GM12878 (cell line): ENCODE measurements around the gene STXBP5. TPM values are rescaled to one million over a fixed set of nuclear protein-coding genes. Genes with fewer than 3 reads are reported as not detected.

ENCODE experiments used
- ATAC-seq: fragments of 200-7000 bp; cut with Tn5 transposase; 3 replicates; pipeline ENCODE4 v1.9.1; 2020; ENCODE audit warnings: mild to moderate bottlenecking, moderate library complexity
- BruUV-seq: library from RNA; stranded (reverse); fragments of 400-500 nt; replicated peaks from 2 replicates; lab custom pipeline; 2021; lab: Mats Ljungman, UMichigan
- CTCF ChIA-PET: fragments of 300-600 bp; sonication (Branson Sonifier 250); formaldehyde crosslinking; extraction: SDS; loops from one replicate; lab custom pipeline; 2021; ENCODE audit warnings: inconsistent platforms; lab: Yijun Ruan, JAX
- POLR2A ChIA-PET: fragments of 350-600 bp; formaldehyde crosslinking; extraction: SDS; loops from one replicate; lab custom pipeline; 2021; ENCODE audit warnings: inconsistent platforms; lab: Charles Lee
- RAD21 ChIA-PET: fragments of 300-600 bp; sonication (Branson Sonifier 250); formaldehyde crosslinking; loops from one replicate; lab custom pipeline; 2023; ENCODE audit warnings: antibody characterized with exemption; ENCODE audit not compliant: unreplicated experiment; lab: Charles Lee
- SMC1A ChIA-PET: fragments of 300-600 bp; sonication (Branson Sonifier 250); formaldehyde crosslinking; loops from one replicate; lab custom pipeline; 2023; ENCODE audit not compliant: unreplicated experiment, uncharacterized antibody; lab: Charles Lee
- DNase-seq: peaks from one replicate; pipeline ENCODE4 v3.0.0-alpha.2; 2011; ENCODE audit warnings: low read depth, low spot score
- FAIRE-seq: peaks from 3 replicates; lab custom pipeline; 2011; peaks lifted over from hg19 to GRCh38; lab: Jason Lieb, UNC
- H2AFZ ChIP-seq: 2 replicates; pipeline ENCODE4 v1.6.0; 2011; ENCODE audit warnings: low read depth, low read length, control low read depth; ENCODE audit not compliant: control insufficient read depth
- H3K27ac ChIP-seq: 2 replicates; pipeline ENCODE4 v1.5.1; 2011; ENCODE audit warnings: control low read depth; ENCODE audit not compliant: control insufficient read depth, insufficient read depth
- H3K27me3 ChIP-seq, 2 experiments: replicated peaks in 1 of 2; 2 replicates each; pipeline versions ENCODE4 v1.6.0 to v1.6.1; 2011; ENCODE audit warnings: low read length in 1 of 2; ENCODE audit not compliant: control insufficient read depth in 2 of 2, insufficient read depth in 2 of 2
- H3K36me3 ChIP-seq, 2 experiments: 2 replicates each; pipeline ENCODE4 v1.5.1; 2011; ENCODE audit warnings: low read length in 1 of 2; ENCODE audit not compliant: control insufficient read depth in 2 of 2, insufficient read depth in 2 of 2
- H3K4me1 ChIP-seq: 2 replicates; pipeline ENCODE4 v1.6.1; 2011; ENCODE audit warnings: mild to moderate bottlenecking, low read length, moderate library complexity, mixed read lengths; ENCODE audit not compliant: control insufficient read depth, insufficient read depth
- H3K4me2 ChIP-seq: 2 replicates; pipeline ENCODE4 v1.6.0; 2011; ENCODE audit warnings: control low read depth; ENCODE audit not compliant: control insufficient read depth, insufficient read depth
- H3K4me3 ChIP-seq: fragments of 200-600 bp; sonication (generic); 2 replicates; pipeline ENCODE4 v1.5.1; 2016
- H3K79me2 ChIP-seq: 2 replicates; pipeline ENCODE4 v1.6.0; 2011; ENCODE audit warnings: low read length; ENCODE audit not compliant: control insufficient read depth, insufficient read depth
- H3K9ac ChIP-seq: 2 replicates; pipeline ENCODE4 v1.8.0; 2011; ENCODE audit warnings: low read length, control low read depth, mixed read lengths; ENCODE audit not compliant: control insufficient read depth, insufficient read depth
- H3K9me3 ChIP-seq: replicated peaks from 3 replicates; pipeline ENCODE4 v1.5.1; 2011; ENCODE audit warnings: mild to moderate bottlenecking, low read length; ENCODE audit not compliant: control insufficient read depth, insufficient read depth
- H4K20me1 ChIP-seq: 2 replicates; pipeline ENCODE4 v1.6.0; 2011; ENCODE audit not compliant: control insufficient read depth, insufficient read depth
- CBX3 ChIP-seq: fragments of 200-600 bp; sonication (generic); IDR thresholded peaks from 2 replicates; pipeline ENCODE4 v1.6.1; 2016; ENCODE audit warnings: low read depth, borderline replicate concordance
- EZH2 ChIP-seq: IDR thresholded peaks from 2 replicates; pipeline ENCODE4 v1.6.1; 2012; ENCODE audit warnings: low read depth, mild to moderate bottlenecking, control low read depth, inconsistent platforms, low read length, borderline replicate concordance; ENCODE audit not compliant: control insufficient read depth
- FOXM1 ChIP-seq: IDR thresholded peaks from 2 replicates; pipeline ENCODE4 v1.6.1; 2012; ENCODE audit warnings: low read depth, mild to moderate bottlenecking, inconsistent platforms, low read length, moderate library complexity
- HDAC2 ChIP-seq: fragments of 200-600 bp; sonication (generic); IDR thresholded peaks from 2 replicates; pipeline ENCODE4 v1.6.1; 2017
- HDGF ChIP-seq: fragments of 450-650 bp; IDR thresholded peaks from 2 replicates; pipeline ENCODE4 v1.6.1; 2016; ENCODE audit warnings: antibody characterized with exemption
- IRF3 ChIP-seq: fragments of 450-650 bp; IDR thresholded peaks from 2 replicates; pipeline ENCODE4 v1.6.1; 2014; ENCODE audit warnings: mild to moderate bottlenecking
- MAX ChIP-seq: IDR thresholded peaks from 2 replicates; pipeline ENCODE4 v1.6.1; 2012; ENCODE audit warnings: low read depth, low read length, improper control_type of control experiment
- NFIC ChIP-seq: IDR thresholded peaks from 2 replicates; pipeline ENCODE4 v1.6.1; 2012; ENCODE audit warnings: low read depth, mild to moderate bottlenecking, inconsistent platforms, low read length, moderate library complexity
- NR2C1 ChIP-seq: fragments of 450-650 bp; IDR thresholded peaks from 2 replicates; pipeline ENCODE4 v1.6.1; 2017; ENCODE audit warnings: antibody characterized with exemption, mild to moderate bottlenecking, moderate library complexity
- PKNOX1 ChIP-seq: fragments of 450-650 bp; IDR thresholded peaks from 2 replicates; pipeline ENCODE4 v1.6.1; 2016; ENCODE audit warnings: mild to moderate bottlenecking
- RAD51 ChIP-seq: fragments of 450-650 bp; IDR thresholded peaks from 2 replicates; pipeline ENCODE4 v1.6.1; 2016; ENCODE audit warnings: moderate library complexity, mild to moderate bottlenecking, inconsistent platforms
- RCOR1 ChIP-seq: conservative IDR thresholded peaks from 2 replicates; pipeline ENCODE4 v1.6.1; 2012; ENCODE audit warnings: low read depth, low read length, improper control_type of control experiment
- RUNX3 ChIP-seq: IDR thresholded peaks from 2 replicates; pipeline ENCODE4 v1.6.1; 2012; ENCODE audit warnings: low read length, inconsistent platforms
- SIX5 ChIP-seq: IDR thresholded peaks from 2 replicates; pipeline ENCODE4 v1.6.1; 2011; ENCODE audit warnings: mild to moderate bottlenecking, low read depth, low read length, moderate library complexity; ENCODE audit not compliant: severe bottlenecking
- TAF1 ChIP-seq: IDR thresholded peaks from 2 replicates; pipeline ENCODE4 v1.6.1; 2011; ENCODE audit warnings: mild to moderate bottlenecking, low read depth, low read length, borderline replicate concordance
- TBL1XR1 ChIP-seq: IDR thresholded peaks from 2 replicates; pipeline ENCODE4 v1.6.1; 2012; ENCODE audit warnings: low read depth, low read length, improper control_type of control experiment
- ZBTB40 ChIP-seq: fragments of 450-650 bp; IDR thresholded peaks from 2 replicates; pipeline ENCODE4 v1.6.1; 2016; ENCODE audit warnings: mild to moderate bottlenecking, moderate library complexity, borderline replicate concordance
- ZNF622 ChIP-seq: fragments of 450-650 bp; IDR thresholded peaks from 2 replicates; pipeline ENCODE4 v1.6.1; 2017; ENCODE audit warnings: mild to moderate bottlenecking, inconsistent platforms
- ZZZ3 ChIP-seq: IDR thresholded peaks from 2 replicates; pipeline ENCODE4 v1.6.1; 2011; ENCODE audit warnings: low read depth; ENCODE audit not compliant: control insufficient read depth, insufficient read length
- WGBS: methylation state at CpG from one replicate; pipeline ENCODE4 v1.1.6; 2016; ENCODE audit warnings: low lambda C conversion rate; ENCODE audit not compliant: insufficient replicate concordance, insufficient coverage; ENCODE audit errors: missing lambda C conversion rate; 5-methylcytosine and 5-hydroxymethylcytosine counted together
- in situ Hi-C: fragments of 300-500 bp; cut with MboI; formaldehyde crosslinking; loops from 9 replicates; pipeline ENCODE4 v1.14.3; 2018; ENCODE audit warnings: mixed read lengths
- intact Hi-C: fragments of 100-400 bp; cut with micrococcal nuclease; formaldehyde crosslinking; loops from one replicate; pipeline ENCODE4 v1.14.2; 2022; ENCODE audit not compliant: unreplicated experiment
- polyA plus RNA-seq, 11 experiments: library from polyadenylated mRNA; depleted of rRNA in 4 of 11; unstranded in 6 of 11; stranded (reverse) in 5 of 11; fragments of >200 nt; fragmentation: Nextera tagmentation in 4 of 11; fragmentation: Illumina TruSeq in 1 of 11; extraction: Ambion mirVana in 4 of 11; extraction: Trizol in 1 of 11; gene quantifications; 1 replicate in 1 of 11; 2 replicates in 10 of 11; pipeline versions ENCODE4 v1.2.1 to v1.2.3, GENCODE V29; 2011 to 2016; ENCODE audit warnings: inconsistent platforms in 2 of 11, missing spikeins in 2 of 11, low read depth in 1 of 11
- total RNA-seq, 4 experiments: library from RNA; depleted of rRNA in 3 of 4; stranded (reverse); fragments of >200 nt in 3 of 4; fragmentation: Illumina TruSeq in 1 of 4; extraction: Trizol in 1 of 4; gene quantifications; 2 replicates each; pipeline versions ENCODE4 v1.2.1 to v1.2.3, GENCODE V29; 2013 to 2021

The STXBP5 gene
- total and polyA plus RNA-seq, 10 of the 15 experiments (the other 5 are each of a cell fraction or from before 2014, with no cell fraction given), result 1.4 to 13.2 (median 8.4) TPM

- TF ChIP-seq CBX3 (no peak), RUNX3 (no peak), TAF1 (no peak), ZNF622 (no peak)
Measured at GRCh38 chr6:147262946-147263345, 58.7 kb downstream of the STXBP5 start (continued).

- Histone ChIP-seq H3K79me2 (no peaks in the 10 kb centered on the region), H4K20me1 (no peaks in the 10 kb centered on the region), H3K27ac (no peak overlapping the region), H3K9ac (no peak overlapping the region), H3K9me3 (no peaks in the 10 kb centered on the region), H2AFZ (no peak overlapping the region), H3K36me3 (peaks cover 0 to 3% of the 10 kb centered on the region in 2 experiments; a peak in 1 of 4 replicates), H3K4me3 (no peak overlapping the region), H3K4me1 (no peaks in the 10 kb centered on the region), H3K4me2 (no peak overlapping the region), H3K27me3 (no peaks in the 10 kb centered on the region)
- FAIRE-seq (no peak), DNase-seq (no peak), ATAC-seq (no peak)
- no TSS peak for BruUV-seq
- intact Hi-C loops, result no loop called here
- POLR2A ChIA-PET, result no interaction called here
- in situ Hi-C loops, result no loop called here
- 98% methylated on average over 3 of the region's 3 CpGs for WGBS
- RAD21 ChIA-PET, result no interaction called here
- SMC1A ChIA-PET, result no interaction called here
- CTCF ChIA-PET, result no interaction called here
- TF ChIP-seq HDAC2 (no peak), HDGF (no peak), ZBTB40 (no peak), PKNOX1 (no peak), SIX5 (no peak), RCOR1 (no peak), FOXM1 (no peak), NR2C1 (no peak), MAX (no peak), IRF3 (no peak), EZH2 (no peak), RAD51 (no peak), TAF1 (no peak), TBL1XR1 (no peak), NFIC (no peak), ZZZ3 (no peak)
Measured at GRCh38 chr6:147266821-147267220, 62.6 kb downstream of the STXBP5 start.
